ENCODE results near the gene CELF5.
A peak's percentile ranks its signal among the peaks of the same experiment; 100 is the strongest.

CELF5 gene

GRCh38 chr19:3315676-3315973 is 91.2 kb downstream of the CELF5 start:
- no peak for TF ChIP-seq POLR2A (IDR thresholded peaks at IDR 0.05; ENCODE audit: low read depth, low read length)
- TF ChIP-seq POLR2AphosphoS5 (IDR thresholded peaks at IDR 0.05; ENCODE audit: low read depth, low read length) = no peak
- no peak for TF ChIP-seq TAF1 (IDR thresholded peaks at IDR 0.05; ENCODE audit: borderline replicate concordance, low read depth, low read length)
- no peak for DNase-seq (ENCODE audit: insufficient read length)
- FAIRE-seq = no peak

- no peak for FAIRE-seq
- no peak for DNase-seq (ENCODE audit: insufficient read length)
- TF ChIP-seq POLR2AphosphoS5 (IDR thresholded peaks at IDR 0.05; ENCODE audit: low read depth, low read length) = no peak
- no peak for TF ChIP-seq POLR2A (IDR thresholded peaks at IDR 0.05; ENCODE audit: low read depth, low read length)
- no peak for TF ChIP-seq TAF1 (IDR thresholded peaks at IDR 0.05; ENCODE audit: borderline replicate concordance, low read depth, low read length)
Observed at GRCh38 chr19:3316132-3316648, 91.7 kb downstream of the CELF5 start.

GRCh38 chr19:3316659-3317207 is 92.3 kb downstream of the CELF5 start:
- DNase-seq (ENCODE audit: insufficient read length) (no peak), FAIRE-seq (no peak)
- TF ChIP-seq POLR2A (IDR thresholded peaks at IDR 0.05; ENCODE audit: low read depth, low read length) (no peak), TAF1 (IDR thresholded peaks at IDR 0.05; ENCODE audit: borderline replicate concordance, low read depth, low read length) (no peak), POLR2AphosphoS5 (IDR thresholded peaks at IDR 0.05; ENCODE audit: low read depth, low read length) (no peak)

- FAIRE-seq = no peak
Observed at GRCh38 chr19:3319643-3320353, 95.3 kb downstream of the CELF5 start.

GRCh38 chr19:3320354-3320670 is 95.9 kb downstream of the CELF5 start:
- no peak for DNase-seq (ENCODE audit: insufficient read length)
- FAIRE-seq = no peak
- no peak for TF ChIP-seq POLR2A (IDR thresholded peaks at IDR 0.05; ENCODE audit: low read depth, low read length)
- TF ChIP-seq POLR2AphosphoS5 (IDR thresholded peaks at IDR 0.05; ENCODE audit: low read depth, low read length) = no peak
- no peak for TF ChIP-seq TAF1 (IDR thresholded peaks at IDR 0.05; ENCODE audit: borderline replicate concordance, low read depth, low read length)

More at GRCh38 chr19:3319643-3320353, 95.3 kb downstream of the CELF5 start:
- no peak for TF ChIP-seq POLR2A (IDR thresholded peaks at IDR 0.05; ENCODE audit: low read depth, low read length)
- no peak for TF ChIP-seq POLR2AphosphoS5 (IDR thresholded peaks at IDR 0.05; ENCODE audit: low read depth, low read length)
- no peak for TF ChIP-seq TAF1 (IDR thresholded peaks at IDR 0.05; ENCODE audit: borderline replicate concordance, low read depth, low read length)
- no peak for DNase-seq (ENCODE audit: insufficient read length)

GRCh38 chr19:3320853-3321252 is 96.4 kb downstream of the CELF5 start:
- no peak for FAIRE-seq
- no peak for TF ChIP-seq TAF1 (IDR thresholded peaks at IDR 0.05; ENCODE audit: borderline replicate concordance, low read depth, low read length)
- TF ChIP-seq POLR2A (IDR thresholded peaks at IDR 0.05; ENCODE audit: low read depth, low read length) = no peak
- no peak for TF ChIP-seq POLR2AphosphoS5 (IDR thresholded peaks at IDR 0.05; ENCODE audit: low read depth, low read length)

GRCh38 chr19:3321696-3322095 is 97.2 kb downstream of the CELF5 start:
- no peak for DNase-seq (ENCODE audit: insufficient read length)
- no peak for FAIRE-seq
- TF ChIP-seq TAF1 (IDR thresholded peaks at IDR 0.05; ENCODE audit: borderline replicate concordance, low read depth, low read length) (no peak), POLR2A (IDR thresholded peaks at IDR 0.05; ENCODE audit: low read depth, low read length) (no peak), POLR2AphosphoS5 (IDR thresholded peaks at IDR 0.05; ENCODE audit: low read depth, low read length) (no peak)

More at GRCh38 chr19:3320853-3321252, 96.4 kb downstream of the CELF5 start:
- DNase-seq (ENCODE audit: insufficient read length) = no peak

- DNase-seq (ENCODE audit: insufficient read length) = no peak
- TF ChIP-seq POLR2A (IDR thresholded peaks at IDR 0.05; ENCODE audit: low read depth, low read length) = no peak
- TF ChIP-seq TAF1 (IDR thresholded peaks at IDR 0.05; ENCODE audit: borderline replicate concordance, low read depth, low read length) = no peak
- TF ChIP-seq POLR2AphosphoS5 (IDR thresholded peaks at IDR 0.05; ENCODE audit: low read depth, low read length) = no peak
- no peak for FAIRE-seq
Observed at GRCh38 chr19:3322199-3322978, 97.9 kb downstream of the CELF5 start.

GRCh38 chr19:3323026-3323425 is 98.6 kb downstream of the CELF5 start:
- no peak for FAIRE-seq
- TF ChIP-seq POLR2A (IDR thresholded peaks at IDR 0.05; ENCODE audit: low read depth, low read length) (no peak), TAF1 (IDR thresholded peaks at IDR 0.05; ENCODE audit: borderline replicate concordance, low read depth, low read length) (no peak), POLR2AphosphoS5 (IDR thresholded peaks at IDR 0.05; ENCODE audit: low read depth, low read length) (no peak)
- DNase-seq (ENCODE audit: insufficient read length) = peak; percentile 7

GRCh38 chr19:3323658-3324057 is 99.2 kb downstream of the CELF5 start:
- DNase-seq (ENCODE audit: insufficient read length) (peak; percentile 16), FAIRE-seq (no peak)
- TF ChIP-seq POLR2AphosphoS5 (IDR thresholded peaks at IDR 0.05; ENCODE audit: low read depth, low read length) (no peak), POLR2A (IDR thresholded peaks at IDR 0.05; ENCODE audit: low read depth, low read length) (no peak), TAF1 (IDR thresholded peaks at IDR 0.05; ENCODE audit: borderline replicate concordance, low read depth, low read length) (no peak)

GRCh38 chr19:3324405-3324856 is 100.0 kb downstream of the CELF5 start:
- FAIRE-seq = peak; percentile 65
- peak; percentile 48 for DNase-seq (ENCODE audit: insufficient read length)
- no peak for TF ChIP-seq POLR2AphosphoS5 (IDR thresholded peaks at IDR 0.05; ENCODE audit: low read depth, low read length)
- no peak for TF ChIP-seq POLR2A (IDR thresholded peaks at IDR 0.05; ENCODE audit: low read depth, low read length)
- TF ChIP-seq TAF1 (IDR thresholded peaks at IDR 0.05; ENCODE audit: borderline replicate concordance, low read depth, low read length) = no peak
